Panc1 (cell line): Measurements from ENCODE around the gene ZCCHC17. TPM values are rescaled to one million over a fixed set of nuclear protein-coding genes. Genes with fewer than 3 reads are reported as not detected.

ENCODE experiments used
- ATAC-seq: fragments of 200-7000 bp; cut with Tn5 transposase; 2 replicates; pipeline ENCODE4 v1.9.1; 2020; ENCODE audit warnings: mild to moderate bottlenecking, moderate library complexity
- BruUV-seq: library from RNA; stranded (reverse); fragments of 400-500 nt; replicated peaks from 2 replicates; lab custom pipeline; 2021; lab: Mats Ljungman, UMichigan
- CTCF ChIA-PET: fragments of 300-600 bp; sonication (Branson Sonifier 250); formaldehyde crosslinking; loops from one replicate; lab custom pipeline; 2022; ENCODE audit warnings: antibody characterized with exemption; lab: Charles Lee
- POLR2A ChIA-PET: fragments of 300-600 bp; sonication (Branson Sonifier 250); formaldehyde crosslinking; loops from one replicate; lab custom pipeline; 2022; ENCODE audit warnings: antibody characterized with exemption; lab: Charles Lee
- DNase-seq: peaks from one replicate; pipeline ENCODE4 v3.0.0-alpha.2; 2010; ENCODE audit warnings: low read depth, low spot score
- H3K27ac ChIP-seq: 2 replicates; pipeline ENCODE4 v1.5.1; 2011; ENCODE audit warnings: mild to moderate bottlenecking, low read length, inconsistent platforms
- H3K27me3 ChIP-seq: fragments of 200-500 bp; sonication (Bioruptor generic); 2 replicates; pipeline ENCODE4 v1.6.0; 2014; ENCODE audit warnings: low read length, inconsistent platforms; ENCODE audit not compliant: control insufficient read depth, insufficient read depth
- H3K36me3 ChIP-seq: fragments of 200-500 bp; sonication (Bioruptor generic); 2 replicates; pipeline ENCODE4 v1.5.1; 2014; ENCODE audit warnings: inconsistent platforms, mild to moderate bottlenecking, low read length, moderate library complexity; ENCODE audit not compliant: control insufficient read depth, insufficient read depth
- H3K4me1 ChIP-seq: 2 replicates; pipeline ENCODE4 v1.5.1; 2011; ENCODE audit warnings: inconsistent platforms, mild to moderate bottlenecking, low read length, moderate library complexity; ENCODE audit not compliant: control insufficient read depth, insufficient read depth
- H3K4me3 ChIP-seq, 2 experiments: 2 replicates each; pipeline ENCODE4 v1.5.1; 2011 to 2012; ENCODE audit warnings: low read depth in 2 of 2, low read length in 2 of 2, mild to moderate bottlenecking in 2 of 2, inconsistent platforms in 1 of 2, moderate library complexity in 1 of 2
- H3K9me3 ChIP-seq: fragments of 200-500 bp; sonication (Bioruptor generic); 2 replicates; pipeline ENCODE4 v1.5.1; 2014; ENCODE audit warnings: low read depth, mild to moderate bottlenecking, inconsistent platforms, low read length, moderate library complexity; ENCODE audit not compliant: control insufficient read depth, insufficient read depth
- CTCF ChIP-seq: fragments of 450-650 bp; IDR thresholded peaks from 2 replicates; pipeline ENCODE4 v1.5.1; 2017; ENCODE audit warnings: mild to moderate bottlenecking
- POLR2AphosphoS5 ChIP-seq: IDR thresholded peaks from 2 replicates; pipeline ENCODE4 v1.6.1; 2012; ENCODE audit warnings: mild to moderate bottlenecking, low read depth, low read length, moderate library complexity
- REST ChIP-seq, 2 experiments: IDR thresholded peaks; 2 replicates each; pipeline ENCODE4 v1.6.1; 2011 to 2012; ENCODE audit warnings: low read depth in 2 of 2, control low read depth in 1 of 2, low read length in 1 of 2, mild to moderate bottlenecking in 1 of 2, moderate library complexity in 1 of 2; ENCODE audit not compliant: insufficient read depth in 1 of 2
- SIN3A ChIP-seq: IDR thresholded peaks from 2 replicates; pipeline ENCODE4 v1.6.1; 2012; ENCODE audit warnings: low read depth, mild to moderate bottlenecking, low read length, moderate library complexity, borderline replicate concordance; ENCODE audit not compliant: insufficient read depth
- TCF7L2 ChIP-seq: IDR thresholded peaks from 2 replicates; pipeline ENCODE4 v1.6.1; 2011; ENCODE audit warnings: mild to moderate bottlenecking, low read depth, low read length, inconsistent platforms
- in situ Hi-C: cut with HindIII; loops from 2 replicates; pipeline ENCODE4 v1.10.0; 2016; ENCODE audit warnings: low sequenced_read_pairs, low pct_unique_long_range_greater_than_20kb
- intact Hi-C: fragments of 100-400 bp; cut with micrococcal nuclease; formaldehyde crosslinking; loops from one replicate; pipeline ENCODE4 v1.10.0; 2022; ENCODE audit not compliant: unreplicated experiment
- total RNA-seq: library from RNA; stranded (reverse); gene quantifications from one replicate; pipeline ENCODE4 v1.2.1, GENCODE V29; 2021; ENCODE audit not compliant: unreplicated experiment

ZCCHC17 gene
- total RNA-seq, 1 experiment from 2014 or later: 30.6 TPM

GRCh38 chr1:31310198-31310597, 13.4 kb downstream of the ZCCHC17 start:
- ATAC-seq (no peak), DNase-seq (no peak)
- Histone ChIP-seq H3K36me3 (no peaks in the 10 kb centered on the region), H3K4me3 (no peak overlapping the region), H3K27ac (no peak overlapping the region), H3K27me3 (no peaks in the 10 kb centered on the region), H3K4me1 (no peaks in the 10 kb centered on the region), H3K9me3 (no peaks in the 10 kb centered on the region)
- TF ChIP-seq CTCF (no peak), POLR2AphosphoS5 (no peak), SIN3A (no peak), REST (IDR thresholded peaks at IDR 0.05; ENCODE audit: insufficient read depth in 1 of 2, low read depth in 2 of 2, low read length in 1 of 2) (no peak), TCF7L2 (no peak)
- intact Hi-C loops (no loop called here), in situ Hi-C loops (no loop called here)
- no TSS peak for BruUV-seq
- POLR2A ChIA-PET: no interaction called here
- CTCF ChIA-PET: no interaction called here

- ChIA-PET CTCF (no interaction called here), POLR2A (no interaction called here)
- H3K36me3 ChIP-seq: 0 out of 2 replicates have a peak, but pooled peaks cover 9% of the 10 kb centered on the region
- no peaks in the 10 kb centered on the region for H3K9me3 ChIP-seq
- no peak overlapping the region for H3K27ac ChIP-seq
- H3K4me3 ChIP-seq: no peak overlapping the region
- intact Hi-C loops (no loop called here), in situ Hi-C loops (no loop called here)
- H3K27me3 ChIP-seq: no peaks in the 10 kb centered on the region
- no TSS peak for BruUV-seq
- DNase-seq: no peak
- no peaks in the 10 kb centered on the region for H3K4me1 ChIP-seq
- ATAC-seq: no peak
- no peak for TF ChIP-seq REST (IDR thresholded peaks at IDR 0.05; ENCODE audit: insufficient read depth in 1 of 2, low read depth in 2 of 2, low read length in 1 of 2)
- no peak for TF ChIP-seq SIN3A
- TF ChIP-seq POLR2AphosphoS5: no peak
- no peak for TF ChIP-seq CTCF
- no peak for TF ChIP-seq TCF7L2
Observed at GRCh38 chr1:31315902-31316301, 19.1 kb downstream of the ZCCHC17 start.
